Hematopoietic multipotent progenitor cell treated with erythropoietin and hydrocortisone succinate and interleukin-3 and kit ligand, for 6 days (in vitro differentiated cells): ENCODE data around the gene BCL2L2.

Experiments
- DNase-seq: peaks from one replicate; pipeline ENCODE4 v3.0.0-alpha.2; 2015

Gene BCL2L2

DNA sequence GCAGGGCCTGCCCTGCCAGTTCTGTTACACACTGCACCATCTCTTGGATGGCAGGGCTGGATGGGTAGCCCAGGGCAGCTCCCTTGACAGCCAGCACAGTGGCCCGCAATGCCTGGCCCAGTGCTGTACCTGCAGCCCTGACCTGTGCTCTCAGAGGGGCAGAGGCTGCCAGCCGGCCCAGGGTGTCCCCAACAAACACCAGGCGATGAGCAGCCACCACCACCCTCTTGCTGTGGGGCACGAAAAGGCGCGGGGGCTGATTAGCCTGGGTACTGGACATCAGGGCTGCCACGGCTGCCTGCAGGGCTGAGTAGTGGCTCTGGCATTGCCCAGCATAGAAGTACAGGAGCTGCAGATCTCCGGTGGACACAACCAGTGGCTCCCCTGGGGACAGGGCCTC is 50.6 kb downstream of the BCL2L2 start:
- DNase-seq = no peak

DNA sequence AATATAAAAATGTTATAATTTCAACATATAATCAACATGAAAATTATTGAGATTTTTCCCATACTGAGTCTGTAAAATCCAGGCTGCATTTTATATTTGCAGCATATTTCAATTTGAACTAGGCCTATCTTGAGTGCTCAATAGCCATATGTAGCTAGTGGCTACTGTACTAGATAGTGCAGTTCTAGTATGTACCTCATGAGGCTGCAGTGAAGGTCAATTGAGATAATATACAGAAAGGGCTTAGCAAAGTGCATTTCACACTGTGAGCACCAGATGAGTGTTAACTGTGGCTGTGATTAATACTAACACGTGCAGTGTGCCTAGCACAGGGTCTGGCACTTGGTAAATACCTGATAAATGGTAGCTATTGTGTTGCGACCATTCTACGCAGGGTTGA is 51.4 kb downstream of the BCL2L2 start:
- peak; percentile 26 for DNase-seq

DNA sequence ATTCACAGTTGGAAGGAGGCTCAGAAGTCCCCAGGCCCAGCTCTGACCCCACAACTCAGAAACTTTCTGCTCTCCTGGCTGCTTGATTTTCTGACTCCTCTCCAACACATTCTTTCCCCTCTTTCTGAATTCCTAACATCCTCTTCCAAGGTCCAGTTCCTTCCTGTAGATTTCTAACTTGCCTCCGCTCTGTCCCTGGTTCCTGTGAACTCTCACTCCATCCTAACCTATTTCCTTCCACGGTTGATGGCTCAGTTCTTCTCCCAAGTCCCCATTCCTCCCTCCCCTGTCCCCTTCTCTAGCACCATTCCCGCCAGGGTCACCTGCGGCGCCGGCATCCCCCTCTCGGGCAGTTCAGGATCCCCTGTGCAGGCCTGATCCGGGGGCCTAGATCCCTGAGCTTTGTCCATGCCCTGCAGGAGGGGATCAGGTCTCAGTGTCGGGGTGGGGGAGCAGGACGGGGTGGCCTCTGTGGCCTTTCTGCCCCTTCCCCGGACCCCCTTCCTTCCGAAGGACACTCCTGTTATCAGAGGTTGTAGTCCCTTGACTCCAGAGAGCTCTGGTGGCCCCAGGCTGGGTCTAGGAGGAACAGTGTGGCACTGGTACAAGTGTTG is 52.0 kb downstream of the BCL2L2 start:
- DNase-seq = no peak

DNA sequence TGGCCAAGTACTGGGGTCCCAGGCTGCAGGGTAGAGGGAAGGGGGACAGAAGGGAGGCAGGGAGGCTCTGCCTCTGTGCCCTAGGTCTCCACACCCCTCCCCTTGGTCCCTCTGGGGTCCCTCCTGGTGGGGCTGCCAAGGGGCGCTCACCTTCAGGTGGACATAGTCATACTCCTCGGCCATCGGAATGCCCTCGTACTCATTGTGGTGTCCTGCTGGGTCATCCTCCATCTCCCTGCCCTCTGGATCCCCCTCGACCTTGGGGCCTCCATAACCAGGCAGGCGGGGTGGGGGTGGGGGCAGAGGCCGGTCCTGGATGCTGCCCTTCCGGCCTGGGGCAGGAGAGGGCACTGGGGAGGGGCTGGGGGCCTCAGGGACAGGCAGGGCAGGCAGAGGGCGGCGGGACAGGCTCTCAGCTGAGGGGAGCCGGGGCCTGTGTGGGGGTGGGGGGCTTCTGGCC is 52.6 kb downstream of the BCL2L2 start:
- DNase-seq = no peak

DNA sequence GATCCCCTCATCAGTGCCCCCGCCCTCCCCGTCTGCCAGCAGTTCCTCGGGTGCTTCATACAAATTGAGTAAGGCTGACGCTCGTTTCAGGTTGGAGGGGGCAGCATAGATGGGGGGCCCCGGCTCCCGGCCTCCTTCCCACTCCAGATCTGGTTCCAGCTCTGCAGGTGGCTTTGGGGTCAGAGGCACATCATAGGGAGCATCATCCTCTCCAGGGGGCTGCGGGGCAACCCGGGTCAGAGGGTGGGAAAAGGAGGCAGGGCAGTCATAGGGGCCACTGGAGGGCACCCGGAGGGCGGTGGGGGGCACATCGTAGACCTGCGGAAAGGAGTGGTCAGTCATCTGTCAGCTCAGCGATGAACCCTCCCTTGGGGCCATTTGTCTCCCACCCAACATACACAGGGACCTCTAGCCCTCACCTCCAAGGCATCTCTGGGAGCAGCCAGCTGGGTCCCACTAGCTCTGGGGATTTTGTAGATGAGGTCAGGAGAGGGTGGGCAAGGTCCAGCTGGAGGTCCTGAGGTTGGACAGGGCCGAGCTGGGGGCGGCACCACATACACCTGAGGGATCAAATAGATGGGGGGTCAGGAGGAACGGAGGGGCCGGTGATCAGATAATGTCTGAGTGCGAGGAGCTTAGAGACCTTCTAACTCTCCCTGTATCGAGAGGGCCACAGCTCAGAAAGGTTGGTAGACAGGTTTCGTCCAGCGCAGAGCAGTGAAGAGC is 53.3 kb downstream of the BCL2L2 start:
- DNase-seq = no peak

DNA sequence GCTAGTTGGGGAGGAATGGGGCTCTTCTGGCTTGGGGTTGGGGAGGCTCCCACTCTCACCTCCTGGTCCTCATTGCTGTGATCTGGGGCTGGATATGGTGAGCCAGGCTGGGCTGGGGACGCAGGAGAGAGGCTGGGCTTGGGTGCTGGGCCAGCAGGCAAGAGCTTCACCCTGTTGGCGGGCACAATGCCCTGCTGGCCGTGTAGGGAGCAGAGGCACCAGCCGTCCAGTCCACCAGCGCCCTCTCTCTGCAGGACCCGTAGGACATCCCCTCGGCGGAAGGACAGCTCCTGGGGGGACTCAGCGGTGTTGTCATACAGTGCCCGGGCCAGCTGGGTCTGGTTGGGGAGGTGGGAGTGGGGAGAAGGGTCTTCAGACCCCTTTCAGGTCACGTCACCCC is 53.9 kb downstream of the BCL2L2 start:
- DNase-seq = no peak

DNA sequence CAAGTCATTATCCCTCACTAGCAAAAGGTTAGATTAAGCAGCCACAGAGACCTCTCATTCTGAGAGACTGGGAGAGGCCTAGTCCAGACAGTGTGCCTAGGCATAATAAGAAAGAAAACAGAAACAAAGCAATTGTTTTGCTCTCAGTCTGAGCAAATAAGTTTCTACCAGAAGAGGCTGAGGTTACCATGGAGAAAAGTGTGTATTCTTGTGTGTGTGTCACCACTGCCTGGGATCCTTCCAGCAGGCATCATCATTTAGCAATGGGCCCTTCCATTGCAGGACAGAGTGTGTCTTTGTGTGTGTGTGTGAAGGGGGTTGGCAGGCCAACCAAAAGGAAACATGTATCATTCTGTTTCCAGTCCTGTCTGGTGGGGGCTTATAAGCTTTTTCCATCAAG is 54.7 kb downstream of the BCL2L2 start:
- no peak for DNase-seq
